ENCODE measurements around the gene ITGA8.
A peak's percentile ranks its signal among the peaks of the same experiment; 100 is the strongest.

Gene ITGA8

DNA sequence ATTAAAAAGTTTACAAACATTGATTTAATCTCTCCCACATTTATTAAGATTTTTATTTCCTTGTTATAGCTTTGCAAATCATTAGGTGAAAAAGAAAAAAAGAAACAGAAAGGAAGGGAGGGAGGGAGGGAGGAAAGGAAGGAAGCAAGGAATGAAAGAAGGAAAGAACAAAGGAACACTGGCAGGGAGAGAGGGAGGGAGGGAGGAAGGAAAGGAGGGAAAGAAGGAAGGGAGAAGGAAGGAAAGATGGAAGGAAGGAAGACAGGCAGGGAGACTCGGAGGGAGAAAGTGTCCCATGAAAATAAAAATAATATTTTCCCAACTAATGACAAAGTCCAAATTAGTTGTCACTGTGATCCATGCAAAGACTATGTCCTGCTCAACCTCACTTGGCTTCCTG is 6.3 kb upstream of the ITGA8 start:
- CTCF ChIA-PET = interaction anchor here (0.6 kb wide), 1 partner anchor 15 kb away, joined by 3 read pairs; no protein-coding TSS in a partner anchor
- no peak overlapping the region for H3K27ac ChIP-seq
- POLR2A ChIA-PET (ENCODE audit: low non-redundant PET) = no interaction called here
- no peak for DNase-seq (ENCODE audit: low spot score)
- TF ChIP-seq, protein P1, sequence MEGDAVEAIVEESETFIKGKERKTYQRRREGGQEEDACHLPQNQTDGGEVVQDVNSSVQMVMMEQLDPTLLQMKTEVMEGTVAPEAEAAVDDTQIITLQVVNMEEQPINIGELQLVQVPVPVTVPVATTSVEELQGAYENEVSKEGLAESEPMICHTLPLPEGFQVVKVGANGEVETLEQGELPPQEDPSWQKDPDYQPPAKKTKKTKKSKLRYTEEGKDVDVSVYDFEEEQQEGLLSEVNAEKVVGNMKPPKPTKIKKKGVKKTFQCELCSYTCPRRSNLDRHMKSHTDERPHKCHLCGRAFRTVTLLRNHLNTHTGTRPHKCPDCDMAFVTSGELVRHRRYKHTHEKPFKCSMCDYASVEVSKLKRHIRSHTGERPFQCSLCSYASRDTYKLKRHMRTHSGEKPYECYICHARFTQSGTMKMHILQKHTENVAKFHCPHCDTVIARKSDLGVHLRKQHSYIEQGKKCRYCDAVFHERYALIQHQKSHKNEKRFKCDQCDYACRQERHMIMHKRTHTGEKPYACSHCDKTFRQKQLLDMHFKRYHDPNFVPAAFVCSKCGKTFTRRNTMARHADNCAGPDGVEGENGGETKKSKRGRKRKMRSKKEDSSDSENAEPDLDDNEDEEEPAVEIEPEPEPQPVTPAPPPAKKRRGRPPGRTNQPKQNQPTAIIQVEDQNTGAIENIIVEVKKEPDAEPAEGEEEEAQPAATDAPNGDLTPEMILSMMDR (conservative IDR thresholded peaks at IDR 0.05; ENCODE audit: low read depth) = no peak; the same call in 1 of the 2 replicates

DNA sequence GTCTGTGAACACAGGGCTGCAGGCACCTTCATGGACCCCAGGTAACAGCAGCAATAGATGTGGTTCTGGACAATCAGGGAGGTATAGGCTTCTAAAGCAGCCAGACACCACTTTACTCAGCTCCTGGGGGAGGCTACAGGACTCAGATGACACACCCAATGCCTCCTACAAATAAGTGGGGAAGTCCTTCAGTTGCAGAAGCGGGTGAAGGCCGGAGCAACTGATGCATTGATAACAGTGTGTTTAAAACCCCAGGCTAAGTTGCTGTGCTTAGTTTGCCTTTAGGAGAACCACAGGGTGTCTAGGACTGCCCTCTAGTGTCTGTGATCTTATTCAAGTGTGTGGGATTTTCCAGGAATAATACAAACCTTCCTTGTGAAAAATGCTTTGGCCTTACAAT is 5.9 kb upstream of the ITGA8 start:
- TF ChIP-seq, protein P1 (conservative IDR thresholded peaks at IDR 0.05; ENCODE audit: low read depth) = peak; percentile 33
- ChIA-PET CTCF (no interaction called here), POLR2A (ENCODE audit: low non-redundant PET) (no interaction called here)
- peak; percentile 54 for DNase-seq (ENCODE audit: low spot score)
- no peak overlapping the region for H3K27ac ChIP-seq

- ChIA-PET POLR2A (ENCODE audit: low non-redundant PET) (no interaction called here), CTCF (interaction anchor here (0.6 kb wide), 1 partner anchor 287 kb away, joined by 4 read pairs; no protein-coding TSS in a partner anchor)
- no peak overlapping the region for H3K27ac ChIP-seq
- no peak for DNase-seq (ENCODE audit: low spot score)
- TF ChIP-seq, protein P1 (conservative IDR thresholded peaks at IDR 0.05; ENCODE audit: low read depth) = no peak
Observed at GRCh38 chr10:15724683-15725082, 5.0 kb upstream of the ITGA8 start.

DNA sequence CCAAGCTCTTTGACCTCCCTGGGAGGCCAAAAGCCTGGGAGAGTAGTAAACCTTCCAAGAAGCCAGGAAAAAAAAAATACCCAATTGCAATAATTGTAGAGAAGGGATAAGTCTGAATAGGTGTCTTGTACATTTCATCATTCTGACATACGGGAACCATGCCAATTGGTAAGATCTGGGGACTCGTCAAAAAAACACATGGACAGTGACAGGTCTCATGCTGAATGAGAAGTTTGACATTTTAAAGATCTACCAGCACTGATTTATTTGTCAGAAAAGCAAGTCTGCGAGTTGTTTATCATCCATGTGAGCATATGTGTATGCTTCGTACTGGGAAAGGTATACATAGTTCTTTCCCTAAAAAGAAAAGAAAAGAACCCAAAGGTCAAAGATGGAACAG is 4.1 kb upstream of the ITGA8 start:
- no peak overlapping the region for H3K27ac ChIP-seq
- CTCF ChIA-PET = interaction anchor here (0.7 kb wide), 1 partner anchor 276 kb away, joined by 4 read pairs; no protein-coding TSS in a partner anchor
- TF ChIP-seq, protein P1 (conservative IDR thresholded peaks at IDR 0.05; ENCODE audit: low read depth) = no peak
- POLR2A ChIA-PET (ENCODE audit: low non-redundant PET) = no interaction called here
- no peak for DNase-seq (ENCODE audit: low spot score)

GRCh38 chr10:15720635-15721287 is 1.0 kb upstream of the ITGA8 start:
- no peak overlapping the region for H3K27ac ChIP-seq
- no peak for DNase-seq (ENCODE audit: low spot score)
- TF ChIP-seq, protein P1 (conservative IDR thresholded peaks at IDR 0.05; ENCODE audit: low read depth) = no peak
- CTCF ChIA-PET = no interaction called here
- POLR2A ChIA-PET (ENCODE audit: low non-redundant PET) = no interaction called here

DNA sequence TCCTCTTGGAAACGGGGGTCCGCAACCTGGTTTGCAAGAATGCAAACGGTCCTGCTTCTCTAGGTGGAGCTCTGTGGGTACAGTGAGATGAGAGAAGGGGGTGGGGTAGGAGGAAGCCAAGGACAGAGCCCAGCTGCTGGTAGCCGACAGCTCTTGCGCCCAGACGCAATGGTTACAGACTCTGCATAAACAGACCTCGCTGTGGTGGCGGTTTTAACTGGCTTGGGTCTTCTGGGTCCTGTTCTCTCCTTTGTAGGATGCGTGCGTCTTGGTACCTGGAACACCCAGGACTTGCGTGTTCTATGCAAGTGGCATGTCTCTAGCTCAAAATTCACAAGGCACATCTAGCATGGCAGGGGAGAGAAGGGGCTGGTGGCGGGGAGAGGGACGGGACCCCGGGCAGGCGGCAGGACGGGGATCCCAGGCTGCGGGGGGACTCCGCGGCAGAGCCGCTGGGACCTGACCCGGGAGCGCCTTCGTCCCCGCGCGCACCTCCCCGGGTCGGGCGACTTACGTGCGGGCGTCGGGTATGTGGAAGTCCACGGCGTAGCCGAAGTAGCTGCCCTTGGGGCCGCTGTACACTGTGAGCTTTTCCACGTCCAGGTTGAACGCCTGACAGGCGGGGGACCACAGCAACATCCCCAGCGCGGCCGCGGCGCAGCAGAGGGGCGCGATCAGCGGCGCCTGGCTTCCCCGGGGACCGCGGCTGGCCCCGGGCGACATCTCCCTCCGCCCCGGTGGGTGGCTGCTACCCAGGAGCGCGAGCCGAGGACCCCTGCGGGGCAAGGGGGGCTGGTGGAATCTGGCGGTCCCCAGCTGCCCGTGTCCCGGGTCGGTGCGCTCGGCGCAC is 448 bp downstream of the ITGA8 start:
- no peak for DNase-seq (ENCODE audit: low spot score)
- TF ChIP-seq, protein P1 (conservative IDR thresholded peaks at IDR 0.05; ENCODE audit: low read depth) = no peak
- ChIA-PET CTCF (no interaction called here), POLR2A (ENCODE audit: low non-redundant PET) (no interaction called here)
- H3K27ac ChIP-seq = no peak overlapping the region
